PC-9 (cell line): ENCODE data around the gene SLC26A6.

ENCODE experiments used
- EZH2 ChIP-seq: fragments of 200-600 bp; sonication (generic); IDR thresholded peaks from 2 replicates; pipeline ENCODE4 v1.8.0; 2017; ENCODE audit warnings: antibody characterized with exemption, low read depth
- TF ChIP-seq, protein P1 (sequence below): fragments of 200-600 bp; sonication (generic); conservative IDR thresholded peaks from 2 replicates; pipeline ENCODE4 v1.6.1; 2017; ENCODE audit warnings: mixed run types, antibody characterized with exemption, mild to moderate bottlenecking, moderate library complexity

DNA sequence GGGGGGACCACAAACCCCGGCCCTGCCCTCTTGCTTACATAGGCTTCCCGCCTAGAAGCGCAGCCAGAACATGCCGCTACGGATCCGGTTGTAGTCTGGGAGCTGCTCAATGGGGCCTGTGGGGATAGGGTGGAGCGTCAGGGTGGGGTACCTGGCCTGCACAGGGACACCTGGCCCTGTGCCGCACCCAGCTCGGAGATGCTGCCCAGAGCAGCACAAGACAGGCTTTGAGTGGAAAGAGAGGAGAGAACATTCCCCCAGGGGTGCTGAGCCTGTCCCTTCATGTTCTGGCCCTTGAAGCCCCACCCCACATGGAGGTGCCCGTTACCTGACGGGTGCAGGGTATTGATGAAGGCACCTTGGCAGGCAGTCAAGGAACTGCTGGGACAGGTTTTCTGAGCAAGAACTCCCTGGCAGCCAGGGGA, 36.2 kb downstream of the SLC26A6 start:
- TF ChIP-seq, protein P1, sequence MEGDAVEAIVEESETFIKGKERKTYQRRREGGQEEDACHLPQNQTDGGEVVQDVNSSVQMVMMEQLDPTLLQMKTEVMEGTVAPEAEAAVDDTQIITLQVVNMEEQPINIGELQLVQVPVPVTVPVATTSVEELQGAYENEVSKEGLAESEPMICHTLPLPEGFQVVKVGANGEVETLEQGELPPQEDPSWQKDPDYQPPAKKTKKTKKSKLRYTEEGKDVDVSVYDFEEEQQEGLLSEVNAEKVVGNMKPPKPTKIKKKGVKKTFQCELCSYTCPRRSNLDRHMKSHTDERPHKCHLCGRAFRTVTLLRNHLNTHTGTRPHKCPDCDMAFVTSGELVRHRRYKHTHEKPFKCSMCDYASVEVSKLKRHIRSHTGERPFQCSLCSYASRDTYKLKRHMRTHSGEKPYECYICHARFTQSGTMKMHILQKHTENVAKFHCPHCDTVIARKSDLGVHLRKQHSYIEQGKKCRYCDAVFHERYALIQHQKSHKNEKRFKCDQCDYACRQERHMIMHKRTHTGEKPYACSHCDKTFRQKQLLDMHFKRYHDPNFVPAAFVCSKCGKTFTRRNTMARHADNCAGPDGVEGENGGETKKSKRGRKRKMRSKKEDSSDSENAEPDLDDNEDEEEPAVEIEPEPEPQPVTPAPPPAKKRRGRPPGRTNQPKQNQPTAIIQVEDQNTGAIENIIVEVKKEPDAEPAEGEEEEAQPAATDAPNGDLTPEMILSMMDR, result no peak
- TF ChIP-seq EZH2, result no peak
